Measurements from ENCODE around the gene PTPN4.

The PTPN4 gene

GRCh38 chr2:119749477-119750012 lies 10.2 kb upstream of the PTPN4 start:
- H3K27ac ChIP-seq (ENCODE audit: poor library complexity, severe bottlenecking), result peak overlapping the region; percentile 95
- no peak for DNase-seq (ENCODE audit: low spot score)
- no peaks in the 10 kb centered on the region for H3K36me3 ChIP-seq (ENCODE audit: low read depth)
- ATAC-seq (ENCODE audit: low read depth), result peak; percentile 70
- H3K27me3 ChIP-seq (ENCODE audit: insufficient read depth, poor library complexity, severe bottlenecking), result no peaks in the 10 kb centered on the region
- TF ChIP-seq CTCF (IDR thresholded peaks at IDR 0.05; ENCODE audit: poor library complexity, severe bottlenecking), result no peak
- H3K4me3 ChIP-seq (ENCODE audit: severe bottlenecking), result no peak overlapping the region
- H3K9me3 ChIP-seq (ENCODE audit: severe bottlenecking), result no peaks in the 10 kb centered on the region
- peaks cover 57% of the 10 kb centered on the region for H3K4me1 ChIP-seq (ENCODE audit: insufficient read depth, poor library complexity, severe bottlenecking)

GRCh38 chr2:119751706-119752105 lies 8.0 kb upstream of the PTPN4 start:
- H3K4me1 ChIP-seq (ENCODE audit: insufficient read depth, poor library complexity, severe bottlenecking), result peaks cover 57% of the 10 kb centered on the region
- no peak overlapping the region for H3K4me3 ChIP-seq (ENCODE audit: severe bottlenecking)
- ATAC-seq (ENCODE audit: low read depth), result no peak
- H3K36me3 ChIP-seq (ENCODE audit: low read depth), result no peaks in the 10 kb centered on the region
- H3K9me3 ChIP-seq (ENCODE audit: severe bottlenecking), result no peaks in the 10 kb centered on the region
- DNase-seq (ENCODE audit: low spot score), result no peak
- no peaks in the 10 kb centered on the region for H3K27me3 ChIP-seq (ENCODE audit: insufficient read depth, poor library complexity, severe bottlenecking)
- H3K27ac ChIP-seq (ENCODE audit: poor library complexity, severe bottlenecking), result peak overlapping the region; percentile 95
- TF ChIP-seq CTCF (IDR thresholded peaks at IDR 0.05; ENCODE audit: poor library complexity, severe bottlenecking), result no peak

GRCh38 chr2:119753041-119753929 lies 6.4 kb upstream of the PTPN4 start:
- Histone ChIP-seq H3K4me1 (ENCODE audit: insufficient read depth, poor library complexity, severe bottlenecking) (peaks cover 48% of the 10 kb centered on the region), H3K36me3 (ENCODE audit: low read depth) (no peaks in the 10 kb centered on the region), H3K27ac (ENCODE audit: poor library complexity, severe bottlenecking) (no peak overlapping the region), H3K27me3 (ENCODE audit: insufficient read depth, poor library complexity, severe bottlenecking) (no peaks in the 10 kb centered on the region), H3K4me3 (ENCODE audit: severe bottlenecking) (no peak overlapping the region), H3K9me3 (ENCODE audit: severe bottlenecking) (no peaks in the 10 kb centered on the region)
- ATAC-seq (ENCODE audit: low read depth), result no peak
- DNase-seq (ENCODE audit: low spot score), result no peak
- peak; percentile 79 for TF ChIP-seq CTCF (IDR thresholded peaks at IDR 0.05; ENCODE audit: poor library complexity, severe bottlenecking)

GRCh38 chr2:119753930-119754321 lies 5.8 kb upstream of the PTPN4 start:
- TF ChIP-seq CTCF (IDR thresholded peaks at IDR 0.05; ENCODE audit: poor library complexity, severe bottlenecking), result no peak
- no peaks in the 10 kb centered on the region for H3K27me3 ChIP-seq (ENCODE audit: insufficient read depth, poor library complexity, severe bottlenecking)
- ATAC-seq (ENCODE audit: low read depth) (no peak), DNase-seq (ENCODE audit: low spot score) (no peak)
- peaks cover 41% of the 10 kb centered on the region for H3K4me1 ChIP-seq (ENCODE audit: insufficient read depth, poor library complexity, severe bottlenecking)
- no peak overlapping the region for H3K4me3 ChIP-seq (ENCODE audit: severe bottlenecking)
- H3K9me3 ChIP-seq (ENCODE audit: severe bottlenecking), result no peaks in the 10 kb centered on the region
- no peaks in the 10 kb centered on the region for H3K36me3 ChIP-seq (ENCODE audit: low read depth)
- H3K27ac ChIP-seq (ENCODE audit: poor library complexity, severe bottlenecking), result no peak overlapping the region

GRCh38 chr2:119755906-119756305 lies 3.8 kb upstream of the PTPN4 start:
- Histone ChIP-seq H3K4me3 (ENCODE audit: severe bottlenecking) (no peak overlapping the region), H3K4me1 (ENCODE audit: insufficient read depth, poor library complexity, severe bottlenecking) (peaks cover 21% of the 10 kb centered on the region), H3K27ac (ENCODE audit: poor library complexity, severe bottlenecking) (peak overlapping the region; percentile 43), H3K36me3 (ENCODE audit: low read depth) (no peaks in the 10 kb centered on the region), H3K27me3 (ENCODE audit: insufficient read depth, poor library complexity, severe bottlenecking) (no peaks in the 10 kb centered on the region), H3K9me3 (ENCODE audit: severe bottlenecking) (no peaks in the 10 kb centered on the region)
- TF ChIP-seq CTCF (IDR thresholded peaks at IDR 0.05; ENCODE audit: poor library complexity, severe bottlenecking), result no peak
- ATAC-seq (ENCODE audit: low read depth), result no peak
- no peak for DNase-seq (ENCODE audit: low spot score)

All from RWPE2 (cell line).